ENCODE data around the gene DENND2D.

Gene DENND2D

DNA sequence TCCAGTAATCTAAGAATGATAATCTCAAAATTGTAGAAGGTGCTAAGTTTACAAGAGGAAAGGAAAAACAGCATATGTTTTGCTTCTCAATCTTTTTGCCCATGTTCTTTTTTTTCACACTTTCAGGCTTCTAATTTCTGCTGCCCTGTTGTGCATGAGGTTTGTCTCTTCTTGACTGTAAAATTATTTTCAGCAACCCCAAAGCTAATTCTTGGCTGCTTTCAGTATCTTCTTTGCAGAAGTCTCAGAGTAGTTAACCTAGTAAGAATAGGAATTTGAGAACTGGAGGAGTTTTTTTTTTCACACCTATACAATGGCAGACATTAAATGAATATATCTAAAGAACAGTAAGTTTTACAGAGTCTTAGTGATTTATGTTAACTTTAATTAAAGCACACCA lies 26.4 kb downstream of the DENND2D start:
- no peak for DNase-seq

DNA sequence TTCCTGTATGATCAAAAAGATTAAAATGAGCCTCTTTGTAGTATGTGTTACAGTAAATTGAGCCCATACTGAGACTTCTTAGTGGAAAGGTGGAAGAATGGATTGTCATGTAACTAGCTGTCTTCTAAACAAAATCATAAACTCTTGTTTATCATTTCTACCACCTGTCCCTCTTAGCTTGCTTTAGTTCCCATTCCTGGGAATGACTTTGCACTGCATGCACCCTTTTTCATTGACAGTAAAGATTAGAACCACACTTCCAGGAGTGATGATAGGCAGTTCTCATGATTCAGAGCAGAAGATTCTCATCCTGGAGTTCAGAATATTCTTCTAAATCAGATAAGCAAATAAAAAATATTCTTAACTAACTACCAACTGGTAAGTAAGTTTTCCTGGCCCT lies 28.0 kb downstream of the DENND2D start:
- no peak for DNase-seq

DNA sequence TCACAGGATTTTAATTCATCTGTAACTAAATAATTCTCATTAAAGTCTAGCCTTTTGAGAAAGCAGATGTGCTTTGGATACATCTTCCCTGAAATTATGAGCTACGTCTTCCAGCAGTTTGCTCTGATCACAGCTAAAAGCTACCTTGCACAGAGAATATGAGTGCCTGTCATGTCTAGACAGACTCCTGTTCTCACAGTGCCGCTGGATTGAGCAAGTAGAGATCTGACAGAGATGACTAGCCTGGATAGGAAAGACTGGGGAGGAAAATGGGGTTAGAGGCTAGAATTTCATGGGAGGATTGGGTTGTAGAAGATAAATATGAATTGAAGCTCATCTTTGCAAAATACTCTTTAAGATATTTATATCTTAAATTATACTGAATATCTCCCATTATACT lies 36.3 kb downstream of the DENND2D start:
- DNase-seq = no peak

DNA sequence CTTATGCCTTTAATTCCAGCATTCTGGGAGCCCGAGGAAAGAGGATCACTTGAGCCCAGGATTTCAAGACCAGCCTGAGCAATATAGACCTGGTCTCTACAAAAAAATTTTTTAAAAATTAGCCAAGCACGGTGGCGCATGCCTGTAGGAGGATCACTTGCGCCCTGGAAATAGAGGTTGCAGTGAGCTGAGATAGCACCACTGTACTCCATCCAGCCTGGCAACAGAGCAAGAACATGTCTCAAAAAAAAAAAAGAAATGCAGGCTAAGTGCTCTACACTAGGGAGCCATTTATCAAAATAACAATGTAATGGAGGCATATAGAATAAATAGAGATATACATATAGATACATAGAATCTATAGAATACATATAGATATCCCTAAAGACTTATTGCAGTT lies 37.1 kb downstream of the DENND2D start:
- no peak for DNase-seq

DNA sequence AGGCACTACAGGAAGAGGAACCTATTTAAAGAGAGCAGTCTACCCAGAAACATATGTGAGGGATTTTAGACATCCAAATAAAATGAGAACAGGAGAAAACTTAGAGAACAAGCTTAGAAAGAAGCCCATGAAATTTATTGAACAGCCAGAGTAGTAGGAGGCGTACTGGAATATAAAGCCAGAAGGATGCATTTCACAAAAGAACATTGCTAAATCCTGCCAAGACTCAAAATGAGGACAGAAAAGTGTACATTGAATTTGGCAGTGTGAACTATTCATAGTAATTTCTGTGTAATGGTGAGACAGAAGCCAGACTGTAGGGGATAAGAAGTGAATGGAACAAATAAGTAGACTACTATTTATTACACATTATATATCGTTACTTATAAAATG lies 38.0 kb downstream of the DENND2D start:
- DNase-seq = no peak

DNA sequence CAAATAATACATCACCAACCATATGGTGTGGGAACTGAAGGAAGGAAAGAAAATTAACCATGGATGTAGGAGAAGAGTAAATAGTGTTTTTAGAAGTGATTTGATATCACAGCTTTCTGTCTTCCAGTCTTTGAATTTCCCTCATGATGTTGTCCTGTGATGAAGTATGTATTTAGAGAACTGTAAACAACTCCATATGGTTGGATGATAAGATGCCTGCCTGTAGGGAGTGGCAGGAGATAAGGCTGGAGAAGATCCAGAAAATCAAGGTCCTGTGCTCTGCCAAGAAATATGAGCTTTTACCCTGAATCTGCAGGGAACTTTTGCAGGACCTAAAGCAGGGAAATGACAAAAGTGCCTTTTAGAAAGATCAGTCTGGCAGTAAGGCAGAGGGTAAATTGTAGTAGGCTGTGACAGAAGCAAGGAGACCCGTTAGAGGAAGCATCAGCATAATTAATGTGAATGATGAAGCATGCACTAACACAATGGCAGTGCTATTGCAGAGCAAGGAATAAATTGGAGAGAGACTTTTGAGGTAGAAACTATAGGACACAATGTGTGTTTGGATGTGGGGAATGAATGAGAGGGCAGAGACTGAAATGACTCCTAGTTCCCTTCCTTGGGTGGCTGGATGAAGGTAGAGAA lies 38.5 kb downstream of the DENND2D start:
- DNase-seq = no peak

DNA sequence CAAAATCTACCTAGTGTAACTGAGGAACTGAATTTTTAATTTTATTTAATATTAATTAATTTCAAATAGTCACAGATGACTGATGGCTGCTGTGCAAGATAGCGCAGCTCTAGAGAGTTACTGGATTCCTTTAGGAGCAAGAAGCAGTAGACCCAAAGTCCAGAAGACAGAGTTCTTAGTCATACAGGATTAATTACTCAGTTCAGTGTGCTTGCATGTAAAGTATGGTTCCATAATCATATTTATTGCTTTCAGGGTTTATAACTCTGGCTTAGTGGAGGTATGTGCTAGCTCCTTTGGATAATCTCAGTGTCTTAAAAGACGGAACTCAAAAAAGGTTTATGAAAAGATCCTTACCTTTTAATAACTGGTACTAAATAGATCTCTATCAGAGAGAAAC lies 43.0 kb downstream of the DENND2D start:
- no peak for DNase-seq

DNA sequence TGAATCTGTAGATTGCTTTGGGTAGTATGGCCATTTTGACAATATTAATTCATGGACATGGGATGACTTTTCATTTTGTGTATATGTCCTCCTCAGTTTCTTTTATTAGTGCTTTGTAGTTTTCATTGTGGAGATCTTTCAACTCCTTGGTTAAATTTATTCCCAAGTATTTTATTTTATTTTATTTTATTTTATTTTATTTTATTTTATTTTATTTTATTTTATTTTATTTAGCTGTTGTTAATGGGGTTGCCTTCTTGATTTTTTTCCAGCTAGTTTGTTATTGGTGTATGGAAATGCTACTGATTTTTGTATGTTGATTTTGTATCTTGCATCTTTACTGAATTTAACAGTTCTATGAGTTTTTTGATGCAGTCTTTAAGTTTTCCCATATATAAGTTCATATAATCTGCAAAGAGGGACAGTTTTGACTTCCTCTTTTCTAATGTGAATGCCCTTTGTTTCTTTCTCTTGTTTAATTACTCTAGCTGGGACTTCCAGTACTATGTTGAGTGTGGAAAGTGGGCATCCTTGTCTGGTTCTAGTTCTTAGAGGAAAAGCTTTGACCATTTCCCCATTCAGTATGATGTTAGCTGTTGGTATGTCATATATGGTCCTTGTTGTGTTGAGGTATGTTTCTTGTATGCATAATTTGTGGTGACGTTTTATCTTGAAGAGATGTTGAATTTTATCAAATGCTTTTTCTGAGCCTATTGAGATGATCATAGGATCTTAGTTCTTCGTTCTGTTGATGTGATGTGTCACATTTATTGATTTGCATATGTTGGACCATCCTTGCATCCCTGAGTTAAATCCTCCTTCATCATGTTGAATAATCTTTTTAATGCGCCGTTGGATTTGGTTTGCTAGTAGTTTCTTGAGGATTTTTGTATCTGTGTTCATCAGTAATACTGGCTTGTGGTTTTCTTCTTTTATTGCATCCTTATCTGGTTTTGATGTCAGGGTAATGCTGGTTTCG lies 46.1 kb downstream of the DENND2D start:
- peak; percentile 13 to 23 for DNase-seq

DNA sequence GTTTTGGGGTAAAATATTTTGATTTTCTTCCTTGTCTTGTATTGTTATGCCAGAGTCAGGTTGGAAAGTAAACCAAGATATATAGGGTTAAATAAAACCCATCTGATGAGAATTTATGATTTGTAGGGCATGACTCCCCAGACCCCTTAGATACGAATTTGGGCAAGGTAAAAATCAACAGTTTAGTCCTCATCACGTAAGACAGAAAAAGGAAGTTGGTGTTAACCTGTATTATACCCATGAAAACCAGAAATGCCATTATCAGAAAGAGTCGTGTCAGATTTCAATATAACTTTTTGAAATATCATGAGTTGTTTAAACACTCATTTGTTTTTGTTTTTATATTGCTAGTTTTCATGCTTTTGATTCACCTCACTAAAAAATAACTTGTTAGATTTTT lies 48.6 kb downstream of the DENND2D start:
- no peak for DNase-seq

DNA sequence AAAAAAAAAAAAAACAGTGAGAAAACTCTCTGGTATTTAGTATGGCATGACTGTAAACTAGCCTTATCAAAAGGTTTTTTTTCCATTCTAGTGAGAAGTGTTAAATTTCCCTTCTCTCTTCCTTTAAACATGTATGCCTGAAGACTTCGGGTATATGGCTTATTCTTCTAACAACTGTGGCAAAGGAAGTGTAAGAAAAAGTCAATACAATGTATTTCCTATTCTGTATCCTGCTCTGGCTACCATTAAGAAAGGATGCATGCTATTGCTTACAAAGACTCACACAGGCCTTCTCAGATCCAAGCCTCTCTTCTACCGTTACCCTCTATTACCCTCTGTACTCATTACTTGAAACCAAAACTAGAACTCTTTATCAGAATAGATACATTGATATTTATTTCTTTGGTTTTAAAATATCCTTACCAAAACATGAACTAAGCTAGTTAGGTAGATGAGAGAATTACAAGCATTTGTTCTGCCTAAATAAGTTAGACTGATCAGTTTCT lies 52.0 kb downstream of the DENND2D start:
- DNase-seq = no peak

DNA sequence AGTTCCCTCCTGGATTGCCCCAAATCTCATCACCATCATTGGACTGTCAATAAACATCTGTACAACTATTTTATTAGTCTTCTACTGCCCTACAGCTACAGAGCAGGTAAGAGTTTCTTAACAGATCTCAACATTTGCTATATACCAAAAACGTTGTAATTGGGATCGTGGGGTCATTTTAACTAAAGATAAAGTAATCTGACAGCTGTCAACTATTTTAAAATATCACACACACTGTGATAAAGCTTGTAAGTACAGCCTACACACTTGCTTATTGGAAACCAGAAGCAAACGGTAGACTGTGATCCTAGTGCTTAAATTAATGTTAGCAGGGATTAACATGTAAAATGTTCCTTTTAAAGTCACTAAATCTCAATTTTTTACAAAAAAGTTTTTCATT lies 52.5 kb downstream of the DENND2D start:
- no peak for DNase-seq

DNA sequence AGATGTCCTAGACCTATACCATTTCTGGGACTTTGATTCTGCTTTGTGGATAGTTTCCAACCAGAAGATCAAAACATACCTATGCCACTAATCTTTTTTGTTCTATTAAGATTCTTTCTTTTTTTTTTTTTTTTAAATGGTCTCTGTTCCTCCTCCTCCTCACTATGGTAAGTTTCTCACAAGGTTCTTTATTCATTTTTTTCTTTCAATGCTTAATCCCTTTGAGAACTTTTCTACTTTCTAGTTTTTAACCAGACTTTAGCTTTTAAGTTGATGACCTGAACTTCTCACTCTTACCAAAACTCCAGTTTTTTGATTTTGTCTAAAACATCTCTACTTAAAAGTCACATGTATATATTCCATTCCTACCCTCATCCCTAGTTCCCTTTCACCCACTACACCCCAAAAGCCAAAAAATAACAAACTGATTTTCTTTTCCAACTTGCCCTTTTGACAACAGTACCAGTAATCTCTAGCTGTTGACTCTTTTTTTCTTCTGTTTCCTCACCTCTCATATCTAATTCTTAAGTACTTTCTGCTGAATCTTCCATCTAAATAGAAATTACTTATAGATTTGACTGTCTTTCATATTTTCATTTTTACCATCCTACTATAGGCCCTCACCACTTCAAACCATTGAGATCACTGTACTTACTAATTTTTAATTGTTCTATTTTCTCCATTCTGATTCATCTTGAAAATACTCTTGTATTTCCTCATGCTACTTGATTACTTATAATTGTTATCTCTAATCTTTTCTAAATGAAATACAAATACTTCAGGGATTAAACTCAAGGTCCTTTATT lies 54.3 kb downstream of the DENND2D start:
- no peak for DNase-seq

DNA sequence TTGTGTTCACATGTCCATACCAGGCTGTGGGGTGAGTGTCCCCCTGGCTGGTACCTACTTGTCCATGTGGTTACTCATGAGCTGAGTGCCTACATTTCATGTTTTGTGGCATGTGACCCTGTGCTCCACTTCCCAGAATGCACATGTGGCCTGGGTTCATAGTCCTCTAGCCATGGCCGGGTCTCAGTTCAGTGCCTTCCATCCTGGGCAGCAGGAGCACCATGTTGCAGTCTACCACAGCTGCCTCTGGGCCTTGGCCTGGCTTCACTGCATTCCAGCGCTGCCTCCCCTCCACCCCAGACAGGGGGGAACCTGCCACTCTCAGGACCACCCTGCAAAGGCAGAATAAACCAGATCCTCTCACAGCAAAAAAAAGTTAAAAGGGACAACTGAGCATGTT lies 54.9 kb downstream of the DENND2D start:
- no peak for DNase-seq

DNA sequence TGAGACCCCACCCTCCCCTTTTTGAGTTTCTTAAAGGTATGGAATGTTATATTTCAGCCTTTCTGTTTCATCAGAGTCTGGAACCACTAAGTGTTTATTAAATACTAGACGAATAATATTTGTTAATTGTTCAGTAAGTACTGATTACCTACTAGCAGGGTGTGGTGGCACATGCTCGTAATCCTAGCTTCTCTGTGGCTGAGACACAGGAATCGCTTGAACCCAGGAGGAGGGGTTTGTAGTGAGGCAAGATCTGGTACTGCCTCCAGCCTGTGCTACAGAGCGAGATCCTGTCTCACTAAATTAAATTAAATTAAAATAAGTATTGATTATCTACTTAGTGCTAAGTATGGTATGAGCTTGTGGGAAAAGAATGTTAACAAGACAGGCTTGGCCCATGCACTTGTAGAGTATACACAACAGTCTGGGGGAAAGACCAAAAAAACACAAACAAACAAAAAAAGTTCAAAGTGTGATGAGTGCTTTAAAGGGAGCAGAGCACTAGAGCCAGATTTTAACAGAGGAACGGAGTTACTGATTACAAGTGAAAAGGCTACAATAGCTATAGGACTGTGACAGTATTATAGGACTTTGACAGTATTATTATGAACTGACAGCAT lies 58.0 kb downstream of the DENND2D start:
- DNase-seq = no peak

DNA sequence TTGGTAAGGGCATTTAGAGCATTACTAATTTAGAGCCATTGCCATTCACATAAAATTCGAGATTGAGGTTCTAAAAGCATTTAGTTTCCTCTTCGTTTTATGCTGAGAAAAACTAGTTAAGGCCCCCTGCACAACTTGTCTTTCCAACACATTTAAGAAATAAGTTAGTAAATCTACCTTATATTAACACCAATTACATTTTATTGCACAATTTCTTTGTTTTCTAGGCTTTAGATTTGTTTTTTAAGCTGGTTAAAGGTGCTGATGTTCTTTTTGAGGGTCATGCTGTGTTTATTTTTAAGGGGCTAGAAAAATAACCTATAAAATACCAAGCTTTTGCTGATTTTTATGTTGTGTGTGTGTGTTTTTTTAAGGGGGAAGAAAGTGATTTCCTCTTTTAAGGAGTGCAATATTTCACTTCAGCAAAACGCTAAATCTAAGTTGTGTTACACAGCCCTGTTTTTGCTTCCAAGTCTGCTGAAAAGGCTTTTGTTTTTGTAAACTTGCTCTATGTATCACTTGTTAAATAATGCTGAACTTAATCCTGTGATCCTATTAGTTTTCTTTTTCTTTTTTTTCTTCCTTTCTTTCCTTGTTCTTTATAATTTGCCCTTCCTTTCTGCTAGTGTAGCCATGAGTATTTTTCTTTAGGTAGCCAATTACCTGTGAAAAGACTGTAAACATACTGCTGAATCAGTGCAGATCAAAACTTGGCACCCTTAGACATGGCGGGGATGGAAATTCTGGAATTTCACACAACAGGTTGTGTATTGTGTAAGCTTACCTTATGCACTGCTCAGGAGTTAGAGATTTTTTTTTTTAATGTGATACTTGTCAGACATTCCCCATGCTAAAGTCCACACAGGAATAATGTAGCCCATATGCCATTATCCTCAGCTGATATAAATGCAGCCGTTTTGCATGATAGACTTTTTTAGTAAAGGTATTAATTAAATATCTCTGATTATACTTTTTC lies 58.9 kb downstream of the DENND2D start:
- DNase-seq = no peak

DNA sequence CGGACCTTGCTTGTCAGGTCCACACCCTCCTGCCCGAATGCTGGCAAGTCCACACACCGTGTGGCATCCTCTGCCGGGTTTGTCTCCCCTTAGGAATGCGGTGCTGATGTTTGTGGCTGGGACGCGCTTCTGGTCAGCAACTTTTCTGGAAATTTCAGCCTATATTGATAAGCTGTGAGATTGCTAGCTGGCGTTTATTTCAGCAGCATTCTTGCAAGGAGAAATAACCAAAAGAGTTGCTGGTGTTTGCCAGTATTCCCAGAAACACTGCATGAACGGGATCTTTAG lies 59.8 kb downstream of the DENND2D start:
- DNase-seq = no peak

DNA sequence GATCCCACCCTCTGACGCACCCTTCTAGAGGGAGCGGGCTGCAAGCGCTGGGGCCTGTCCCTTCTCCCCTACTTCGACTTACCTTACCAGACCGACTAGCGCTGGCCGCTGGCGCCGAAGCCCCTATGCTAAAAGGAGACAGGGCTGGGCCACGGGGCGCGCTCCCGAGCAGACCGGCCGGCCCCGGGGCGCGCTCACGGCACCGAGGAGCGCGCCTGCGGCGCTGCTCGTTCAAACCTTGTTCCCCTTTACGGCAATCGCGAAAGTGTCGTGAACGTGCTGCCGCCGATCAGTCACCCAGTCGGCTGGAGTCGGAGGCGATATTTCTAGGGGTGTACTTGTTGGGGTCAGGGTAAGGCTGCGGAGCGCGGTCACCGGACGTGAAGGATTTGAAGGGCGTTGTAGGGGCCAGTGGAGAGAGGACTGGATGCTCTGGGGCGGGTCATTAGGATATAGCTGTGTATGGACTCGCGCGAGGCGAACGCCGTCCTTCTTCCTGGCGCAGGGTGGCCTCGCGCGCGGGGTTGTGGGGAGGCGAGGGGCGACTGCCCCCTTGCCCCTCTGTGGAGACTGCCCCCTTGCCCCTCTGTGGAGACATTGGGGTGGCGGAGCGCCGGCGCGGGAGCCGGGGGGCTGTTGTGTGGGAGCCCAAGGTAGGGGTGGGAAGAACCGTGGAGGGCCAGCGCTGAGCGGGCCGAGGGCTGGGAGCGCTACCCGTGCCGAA lies 60.3 kb downstream of the DENND2D start, which contains the start of the genes CEPT1 and DRAM2:
TSS of gene CEPT1 (plus strand) at position 268 of the 724 bp plus-strand sequence. CDS start 7,492 bp downstream, outside the sequence.
TSS of gene DRAM2 (minus strand) at position 138 of the 724 bp plus-strand sequence. CDS start 8,539 bp downstream, outside the sequence.
- peak; percentile 94 to 97 for DNase-seq

DNA sequence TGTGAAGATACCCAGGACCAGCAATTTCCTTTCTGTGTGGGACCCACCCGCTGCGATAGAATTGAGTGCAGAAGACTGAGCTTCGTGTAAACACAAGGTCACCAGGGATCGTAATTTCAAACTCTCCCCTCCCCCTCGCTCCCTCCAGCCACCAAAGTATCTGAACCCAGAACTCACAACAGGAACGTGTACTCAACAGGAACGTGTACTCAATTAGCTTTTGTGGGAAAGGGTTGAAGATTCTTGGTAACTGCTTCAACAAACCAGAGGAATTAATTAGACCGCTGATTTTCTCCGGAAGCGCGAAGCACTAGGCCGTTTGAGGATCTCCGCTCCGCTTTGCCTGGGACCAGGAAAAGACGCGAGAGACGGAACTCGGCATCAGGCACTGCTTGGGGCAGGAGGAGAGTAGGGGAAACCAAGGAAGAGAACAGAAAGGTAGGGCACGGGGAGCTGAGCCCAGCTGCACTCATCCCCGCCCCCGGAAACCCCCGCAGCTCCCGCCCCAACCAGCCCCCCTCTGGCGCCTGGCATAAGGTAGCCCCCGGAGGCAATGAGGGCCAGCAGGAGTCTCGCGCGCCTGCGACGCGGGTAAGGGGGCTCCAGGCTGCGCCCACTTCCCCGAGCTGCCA lies 61.0 kb downstream of the DENND2D start:
- DNase-seq = peak; percentile 50

Data from inflammatory macrophage treated with lipopolysaccharide for 1 hour (primary cell).